Measurements from ENCODE around the gene BHLHA15.

GRCh38 chr7:98199131-98199530 lies 12.1 kb upstream of the BHLHA15 start:
- TF ChIP-seq CTCF (IDR thresholded peaks at IDR 0.05) (no peak), POLR2A (IDR thresholded peaks at IDR 0.05) (no peak)
